ENCODE results near the gene TERF2IP. TPM values are rescaled to one million over a fixed set of nuclear protein-coding genes. Genes with fewer than 3 reads are reported as not detected.
A peak's percentile ranks its signal among the peaks of the same experiment; 100 is the strongest.

TERF2IP gene
- total RNA-seq, 2 donors from 2014 or later: 20.0 to 23.4 TPM

- no peak overlapping the region for H3K4me3 Mint-ChIP-seq
- H3K27ac ChIP-seq (ENCODE audit: low read depth, low read length): no peak overlapping the region
Observed at GRCh38 chr16:75627851-75628250, 19.7 kb upstream of the TERF2IP start.

GRCh38 chr16:75628351-75628750, 19.2 kb upstream of the TERF2IP start:
- H3K9me3 ChIP-seq (ENCODE audit: control insufficient read depth, low read length): no peaks in the 10 kb centered on the region
- DNase-seq: no peak
- peak overlapping the region; percentile 36 for H3K27ac Mint-ChIP-seq
- H3K9ac ChIP-seq (ENCODE audit: extremely low read depth, low read length, poor library complexity, severe bottlenecking): no peak overlapping the region
- H3K27me3 Mint-ChIP-seq (ENCODE audit: insufficient read depth): no peaks in the 10 kb centered on the region
- H3K4me3 Mint-ChIP-seq: no peak overlapping the region
- TF ChIP-seq, protein P1, sequence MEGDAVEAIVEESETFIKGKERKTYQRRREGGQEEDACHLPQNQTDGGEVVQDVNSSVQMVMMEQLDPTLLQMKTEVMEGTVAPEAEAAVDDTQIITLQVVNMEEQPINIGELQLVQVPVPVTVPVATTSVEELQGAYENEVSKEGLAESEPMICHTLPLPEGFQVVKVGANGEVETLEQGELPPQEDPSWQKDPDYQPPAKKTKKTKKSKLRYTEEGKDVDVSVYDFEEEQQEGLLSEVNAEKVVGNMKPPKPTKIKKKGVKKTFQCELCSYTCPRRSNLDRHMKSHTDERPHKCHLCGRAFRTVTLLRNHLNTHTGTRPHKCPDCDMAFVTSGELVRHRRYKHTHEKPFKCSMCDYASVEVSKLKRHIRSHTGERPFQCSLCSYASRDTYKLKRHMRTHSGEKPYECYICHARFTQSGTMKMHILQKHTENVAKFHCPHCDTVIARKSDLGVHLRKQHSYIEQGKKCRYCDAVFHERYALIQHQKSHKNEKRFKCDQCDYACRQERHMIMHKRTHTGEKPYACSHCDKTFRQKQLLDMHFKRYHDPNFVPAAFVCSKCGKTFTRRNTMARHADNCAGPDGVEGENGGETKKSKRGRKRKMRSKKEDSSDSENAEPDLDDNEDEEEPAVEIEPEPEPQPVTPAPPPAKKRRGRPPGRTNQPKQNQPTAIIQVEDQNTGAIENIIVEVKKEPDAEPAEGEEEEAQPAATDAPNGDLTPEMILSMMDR (conservative IDR thresholded peaks at IDR 0.05): no peak
- 95 to 100% methylated on average over 2 to 4 of the region's 4 CpGs for WGBS, 2 experiments (ENCODE audit: insufficient coverage in 1 of 2, insufficient read length in 1 of 2)
- H3K27ac ChIP-seq (ENCODE audit: low read depth, low read length): no peak overlapping the region
- H3K4me1 Mint-ChIP-seq: peaks cover 10% of the 10 kb centered on the region
- no peak overlapping the region for H3K4me3 ChIP-seq (ENCODE audit: low read length)
- H3K4me1 ChIP-seq (ENCODE audit: control insufficient read depth, insufficient read depth, low read length): peaks cover 2% of the 10 kb centered on the region
- no peaks in the 10 kb centered on the region for H3K9me3 Mint-ChIP-seq
- no peaks in the 10 kb centered on the region for H3K27me3 ChIP-seq (ENCODE audit: control insufficient read depth, insufficient read depth, low read length, poor library complexity, severe bottlenecking)
- peaks cover 74% of the 10 kb centered on the region for H3K36me3 Mint-ChIP-seq (ENCODE audit: low read depth)
- H3K36me3 ChIP-seq (ENCODE audit: control insufficient read depth, insufficient read depth, low read length): peaks cover 80% of the 10 kb centered on the region

More at GRCh38 chr16:75627851-75628250, 19.7 kb upstream of the TERF2IP start:
- 94 to 95% methylated on average over 3 of the region's 3 CpGs for WGBS, 2 experiments (ENCODE audit: insufficient coverage in 1 of 2, insufficient read length in 1 of 2)
- no peak for DNase-seq
- H3K27me3 Mint-ChIP-seq (ENCODE audit: insufficient read depth): no peaks in the 10 kb centered on the region
- H3K9me3 Mint-ChIP-seq: no peaks in the 10 kb centered on the region
- H3K27ac Mint-ChIP-seq: no peak overlapping the region
- H3K4me1 Mint-ChIP-seq: peaks cover 10% of the 10 kb centered on the region
- no peaks in the 10 kb centered on the region for H3K9me3 ChIP-seq (ENCODE audit: control insufficient read depth, low read length)
- H3K27me3 ChIP-seq (ENCODE audit: control insufficient read depth, insufficient read depth, low read length, poor library complexity, severe bottlenecking): no peaks in the 10 kb centered on the region
- peaks cover 2% of the 10 kb centered on the region for H3K4me1 ChIP-seq (ENCODE audit: control insufficient read depth, insufficient read depth, low read length)
- peaks cover 75% of the 10 kb centered on the region for H3K36me3 ChIP-seq (ENCODE audit: control insufficient read depth, insufficient read depth, low read length)
- no peak overlapping the region for H3K9ac ChIP-seq (ENCODE audit: extremely low read depth, low read length, poor library complexity, severe bottlenecking)
- TF ChIP-seq, protein P1 (conservative IDR thresholded peaks at IDR 0.05): no peak
- H3K4me3 ChIP-seq (ENCODE audit: low read length): no peak overlapping the region
- peaks cover 69% of the 10 kb centered on the region for H3K36me3 Mint-ChIP-seq (ENCODE audit: low read depth)

DNA sequence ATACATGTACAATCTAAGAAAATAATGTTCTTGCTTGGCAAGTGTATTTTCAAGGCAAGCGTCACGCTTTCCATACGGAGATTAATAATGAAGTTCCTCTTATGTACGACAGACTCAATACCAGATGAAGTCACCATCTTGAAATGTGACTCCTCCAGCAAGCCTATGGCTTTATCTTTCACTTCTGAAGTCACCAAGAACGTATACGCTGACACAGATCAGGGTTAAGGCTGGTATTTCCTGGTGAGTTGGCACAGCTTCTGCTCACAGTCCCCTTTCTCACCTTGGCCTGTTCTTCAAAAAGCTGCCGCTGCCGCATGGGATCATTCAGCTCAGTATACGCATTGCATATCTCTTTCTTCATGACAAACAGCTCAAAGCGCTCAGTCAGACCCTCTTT, 18.4 kb upstream of the TERF2IP start:
- Histone ChIP-seq H3K27me3 (ENCODE audit: control insufficient read depth, insufficient read depth, low read length, poor library complexity, severe bottlenecking) (no peaks in the 10 kb centered on the region), H3K36me3 (ENCODE audit: control insufficient read depth, insufficient read depth, low read length) (peaks cover 88% of the 10 kb centered on the region), H3K27ac (ENCODE audit: low read depth, low read length) (no peak overlapping the region), H3K9me3 (ENCODE audit: control insufficient read depth, low read length) (no peaks in the 10 kb centered on the region), H3K4me3 (ENCODE audit: low read length) (no peak overlapping the region), H3K4me1 (ENCODE audit: control insufficient read depth, insufficient read depth, low read length) (peaks cover 2% of the 10 kb centered on the region), H3K9ac (ENCODE audit: extremely low read depth, low read length, poor library complexity, severe bottlenecking) (no peak overlapping the region)
- no peak for DNase-seq
- Mint-ChIP-seq H3K4me3 (no peak overlapping the region), H3K27me3 (ENCODE audit: insufficient read depth) (no peaks in the 10 kb centered on the region), H3K9me3 (no peaks in the 10 kb centered on the region), H3K36me3 (ENCODE audit: low read depth) (peaks cover 81% of the 10 kb centered on the region), H3K4me1 (peaks cover 10% of the 10 kb centered on the region), H3K27ac (no peak overlapping the region)
- WGBS, 2 experiments (ENCODE audit: insufficient coverage in 1 of 2, insufficient read length in 1 of 2): 97 to 99% methylated on average over 10 of the region's 10 CpGs
- TF ChIP-seq, protein P1 (conservative IDR thresholded peaks at IDR 0.05): no peak

Measured in endodermal cell (in vitro differentiated cells).